Parathyroid adenoma (tissue), 2 donors: Measurements from ENCODE around the gene NAP1L5.

Experiments
- H2AFZ ChIP-seq: fragments of 300-600 bp; sonication (generic); one replicate; pipeline ENCODE4 v1.7.0; 2017; ENCODE audit warnings: antibody characterized with exemption, mild to moderate bottlenecking
- H3K27ac ChIP-seq: fragments of 300-600 bp; sonication (generic); one replicate; pipeline ENCODE4 v1.7.0; 2017
- H3K27me3 ChIP-seq: fragments of 300-600 bp; sonication (generic); one replicate; pipeline ENCODE4 v1.7.0; 2017; ENCODE audit warnings: low read length; ENCODE audit not compliant: control insufficient read depth, insufficient read depth
- H3K36me3 ChIP-seq: fragments of 300-600 bp; sonication (generic); one replicate; pipeline ENCODE4 v1.7.0; 2017; ENCODE audit warnings: low read length; ENCODE audit not compliant: control insufficient read depth, insufficient read depth
- H3K4me1 ChIP-seq: fragments of 300-600 bp; sonication (generic); one replicate; pipeline ENCODE4 v1.7.0; 2017; ENCODE audit warnings: control low read depth
- H3K4me2 ChIP-seq: fragments of 300-600 bp; sonication (generic); one replicate; pipeline ENCODE4 v1.7.0; 2017; ENCODE audit warnings: low read length
- H3K4me3 ChIP-seq: fragments of 300-600 bp; sonication (generic); one replicate; pipeline ENCODE4 v1.7.0; 2017; ENCODE audit warnings: low read depth, low read length
- H3K79me2 ChIP-seq: fragments of 300-600 bp; sonication (generic); one replicate; pipeline ENCODE4 v1.7.0; 2017; ENCODE audit warnings: control low read depth
- H3K9ac ChIP-seq: fragments of 300-600 bp; sonication (generic); one replicate; pipeline ENCODE4 v1.7.0; 2017; ENCODE audit warnings: mild to moderate bottlenecking
- H3K9me3 ChIP-seq: fragments of 300-600 bp; sonication (generic); one replicate; pipeline ENCODE4 v1.7.0; 2017; ENCODE audit warnings: low read length; ENCODE audit not compliant: control insufficient read depth
- TF ChIP-seq, protein P1 (sequence below): fragments of 300-600 bp; sonication (generic); IDR thresholded peaks from one replicate; pipeline ENCODE4 v1.7.0; 2017; ENCODE audit warnings: antibody characterized with exemption, mild to moderate bottlenecking
- donor health status: primary hyperparathyroidism.

Gene NAP1L5

DNA sequence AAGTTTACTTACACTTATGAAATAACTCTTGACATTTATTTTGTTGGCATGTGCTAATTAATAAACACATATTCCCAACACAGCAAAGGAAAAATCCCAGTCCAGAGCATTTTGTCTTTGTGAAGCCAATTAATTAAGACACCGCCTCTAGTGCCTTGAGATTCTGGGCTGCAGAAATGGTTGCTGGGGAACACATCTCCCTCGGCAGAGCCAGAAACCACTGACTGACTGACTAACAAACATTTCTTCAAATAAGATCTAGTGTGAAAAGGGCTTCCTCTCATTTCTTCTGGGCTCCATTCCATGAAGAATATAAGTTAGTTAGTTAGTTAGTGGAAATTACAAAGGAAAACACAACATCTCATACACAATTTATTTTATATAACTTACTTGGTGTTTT lies 28.4 kb upstream of the NAP1L5 start:
- Histone ChIP-seq H3K4me2 (no peak overlapping the region), H3K27ac (no peak overlapping the region), H3K4me3 (no peak overlapping the region), H3K4me1 (peaks cover 19% of the 10 kb centered on the region), H3K9ac (no peak overlapping the region), H3K27me3 (no peaks in the 10 kb centered on the region), H3K36me3 (no peaks in the 10 kb centered on the region), H3K9me3 (no peaks in the 10 kb centered on the region), H2AFZ (no peak overlapping the region), H3K79me2 (no peaks in the 10 kb centered on the region)
- TF ChIP-seq, protein P1, sequence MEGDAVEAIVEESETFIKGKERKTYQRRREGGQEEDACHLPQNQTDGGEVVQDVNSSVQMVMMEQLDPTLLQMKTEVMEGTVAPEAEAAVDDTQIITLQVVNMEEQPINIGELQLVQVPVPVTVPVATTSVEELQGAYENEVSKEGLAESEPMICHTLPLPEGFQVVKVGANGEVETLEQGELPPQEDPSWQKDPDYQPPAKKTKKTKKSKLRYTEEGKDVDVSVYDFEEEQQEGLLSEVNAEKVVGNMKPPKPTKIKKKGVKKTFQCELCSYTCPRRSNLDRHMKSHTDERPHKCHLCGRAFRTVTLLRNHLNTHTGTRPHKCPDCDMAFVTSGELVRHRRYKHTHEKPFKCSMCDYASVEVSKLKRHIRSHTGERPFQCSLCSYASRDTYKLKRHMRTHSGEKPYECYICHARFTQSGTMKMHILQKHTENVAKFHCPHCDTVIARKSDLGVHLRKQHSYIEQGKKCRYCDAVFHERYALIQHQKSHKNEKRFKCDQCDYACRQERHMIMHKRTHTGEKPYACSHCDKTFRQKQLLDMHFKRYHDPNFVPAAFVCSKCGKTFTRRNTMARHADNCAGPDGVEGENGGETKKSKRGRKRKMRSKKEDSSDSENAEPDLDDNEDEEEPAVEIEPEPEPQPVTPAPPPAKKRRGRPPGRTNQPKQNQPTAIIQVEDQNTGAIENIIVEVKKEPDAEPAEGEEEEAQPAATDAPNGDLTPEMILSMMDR = no peak

DNA sequence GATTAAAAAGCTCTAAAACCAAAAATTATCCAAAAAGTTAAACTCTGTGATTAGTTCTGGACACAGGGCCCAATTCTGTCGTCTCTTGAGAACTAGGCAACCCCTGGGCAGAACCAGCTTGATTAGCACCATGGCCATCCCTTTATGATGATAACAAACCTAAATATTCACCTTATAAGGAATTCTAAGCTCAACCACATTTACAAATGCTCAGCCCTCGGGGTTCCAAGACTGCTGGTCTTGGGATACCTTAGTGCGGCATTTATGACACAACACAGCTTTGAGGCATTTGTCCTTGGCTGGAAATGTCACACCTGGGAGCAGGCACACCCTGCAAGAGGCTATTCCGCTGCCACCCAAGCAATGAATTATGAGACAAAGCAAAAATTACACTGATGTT lies 27.5 kb upstream of the NAP1L5 start:
- H3K4me2 ChIP-seq = no peak overlapping the region
- TF ChIP-seq, protein P1 = no peak
- no peak overlapping the region for H3K9ac ChIP-seq
- H3K27ac ChIP-seq = no peak overlapping the region
- no peaks in the 10 kb centered on the region for H3K27me3 ChIP-seq
- no peaks in the 10 kb centered on the region for H3K36me3 ChIP-seq
- H3K79me2 ChIP-seq = no peaks in the 10 kb centered on the region
- H3K4me1 ChIP-seq = peaks cover 19% of the 10 kb centered on the region
- no peak overlapping the region for H2AFZ ChIP-seq
- H3K4me3 ChIP-seq = no peak overlapping the region
- no peaks in the 10 kb centered on the region for H3K9me3 ChIP-seq

DNA sequence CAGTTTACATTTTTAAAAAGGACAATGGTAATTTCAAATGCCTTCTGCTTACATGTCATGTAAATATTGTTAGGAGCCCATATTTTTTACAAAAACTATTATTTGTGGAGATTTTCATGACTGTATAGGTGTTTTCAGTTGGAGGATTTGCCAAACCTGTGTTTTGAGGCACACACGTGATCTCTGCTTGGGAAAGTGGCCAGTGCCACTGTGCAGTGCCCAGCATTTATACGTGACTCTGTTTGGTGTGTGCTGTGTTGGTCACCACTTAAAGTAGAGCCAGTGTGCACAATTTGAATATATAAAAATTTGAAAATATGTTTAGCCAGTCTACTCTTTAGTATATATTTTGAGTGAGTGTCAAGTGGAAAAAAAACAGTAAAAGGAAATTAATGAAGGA lies 26.8 kb upstream of the NAP1L5 start:
- Histone ChIP-seq H3K4me3 (no peak overlapping the region), H3K4me1 (peaks cover 19% of the 10 kb centered on the region), H3K4me2 (no peak overlapping the region), H3K79me2 (no peaks in the 10 kb centered on the region), H3K36me3 (no peaks in the 10 kb centered on the region), H3K27ac (no peak overlapping the region), H3K9me3 (no peaks in the 10 kb centered on the region), H2AFZ (no peak overlapping the region), H3K9ac (no peak overlapping the region), H3K27me3 (no peaks in the 10 kb centered on the region)
- TF ChIP-seq, protein P1 = no peak

DNA sequence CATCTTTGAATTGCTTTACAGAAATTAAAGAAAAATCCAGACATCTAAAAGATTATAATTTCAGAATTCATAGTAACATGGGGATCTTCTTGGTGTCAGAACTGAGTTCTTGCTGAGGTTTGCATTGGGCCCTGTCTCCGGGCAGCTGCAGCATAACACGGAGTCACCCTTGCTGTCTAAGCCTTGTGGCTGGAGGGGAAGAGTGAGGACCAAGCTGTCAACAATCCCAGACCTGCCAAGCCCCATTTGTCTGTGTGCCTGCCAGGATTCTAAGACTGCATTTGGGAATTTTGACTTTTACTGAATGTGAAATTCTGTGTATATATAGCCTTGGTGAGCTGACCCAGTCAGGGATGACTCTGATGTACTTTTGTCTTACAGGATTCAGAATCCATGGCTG lies 25.2 kb upstream of the NAP1L5 start:
- Histone ChIP-seq H3K27ac (no peak overlapping the region), H3K9ac (no peak overlapping the region), H2AFZ (no peak overlapping the region), H3K4me3 (no peak overlapping the region), H3K27me3 (no peaks in the 10 kb centered on the region), H3K9me3 (no peaks in the 10 kb centered on the region), H3K4me1 (peaks cover 5% of the 10 kb centered on the region), H3K4me2 (no peak overlapping the region), H3K36me3 (no peaks in the 10 kb centered on the region), H3K79me2 (no peaks in the 10 kb centered on the region)
- TF ChIP-seq, protein P1 = no peak

DNA sequence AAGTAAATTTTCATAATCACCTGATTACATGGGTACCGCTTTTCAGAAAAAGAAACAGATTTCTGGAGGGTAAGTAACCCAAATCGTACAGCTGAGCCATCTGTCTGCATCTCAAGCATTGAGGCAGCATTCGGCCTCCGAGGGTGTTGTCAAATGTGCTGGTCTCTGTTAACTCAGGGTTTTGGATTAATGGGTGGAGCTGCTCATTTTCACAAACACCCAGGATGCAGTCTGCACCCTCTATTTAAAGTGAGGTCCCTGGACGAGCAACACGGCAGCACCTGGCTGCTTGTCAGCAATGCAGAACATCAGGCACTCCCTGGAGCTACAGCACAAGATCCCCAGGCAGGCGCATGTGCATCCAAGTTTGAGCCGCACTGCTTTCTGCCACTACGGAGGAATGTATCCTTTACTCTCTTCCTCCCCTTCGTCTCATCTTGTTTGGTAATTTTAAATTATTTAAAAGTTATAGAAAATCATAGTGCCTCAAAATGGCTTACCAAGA lies 24.7 kb upstream of the NAP1L5 start:
- Histone ChIP-seq H3K27ac (no peak overlapping the region), H3K27me3 (no peaks in the 10 kb centered on the region), H2AFZ (no peak overlapping the region), H3K36me3 (no peaks in the 10 kb centered on the region), H3K9me3 (no peaks in the 10 kb centered on the region), H3K79me2 (no peaks in the 10 kb centered on the region), H3K4me2 (no peak overlapping the region), H3K4me3 (no peak overlapping the region), H3K9ac (no peak overlapping the region), H3K4me1 (peaks cover 2% of the 10 kb centered on the region)
- TF ChIP-seq, protein P1 = no peak
